Retinal pigment epithelial cell (primary cell): ENCODE results near the gene ASMTL.
"Not testable (repeated sequence)": the region's sequence is repeated elsewhere in the genome, so short reads cannot be mapped to it uniquely, and the experiment has no call there.

Source experiments
- DNase-seq: peaks from one replicate; pipeline ENCODE4 v3.0.0-alpha.2; 2010; ENCODE audit warnings: low read depth
- H3K4me3 ChIP-seq: 2 replicates; pipeline ENCODE4 v1.5.1; 2011; ENCODE audit warnings: mild to moderate bottlenecking, low read length, control low read depth, moderate library complexity
- CTCF ChIP-seq: conservative IDR thresholded peaks from 2 replicates; pipeline ENCODE4 v1.5.1; 2011; ENCODE audit warnings: low read depth, low read length, control low read depth, inconsistent platforms

Gene ASMTL

GRCh38 chrX:1486177-1486576 is 33.5 kb upstream of the ASMTL start:
- no peak for TF ChIP-seq CTCF
- DNase-seq = no peak
- no peak overlapping the region for H3K4me3 ChIP-seq

GRCh38 chrX:1485033-1485432 is 32.3 kb upstream of the ASMTL start:
- TF ChIP-seq CTCF = no peak

GRCh38 chrX:1484638-1485019 is 31.9 kb upstream of the ASMTL start:
- H3K4me3 ChIP-seq = no peak overlapping the region
- no peak for TF ChIP-seq CTCF
- DNase-seq = no peak

More at GRCh38 chrX:1485033-1485432, 32.3 kb upstream of the ASMTL start:
- H3K4me3 ChIP-seq = no peak overlapping the region
- no peak for DNase-seq

GRCh38 chrX:1483843-1484637 is 31.3 kb upstream of the ASMTL start:
- no peak for TF ChIP-seq CTCF
- DNase-seq = no peak
- H3K4me3 ChIP-seq = no peak overlapping the region

- DNase-seq, H3K4me3 ChIP-seq: not testable (repeated sequence)
Observed at GRCh38 chrX:1482530-1482928, 29.8 kb upstream of the ASMTL start.

- no peak for TF ChIP-seq CTCF
- peak; percentile 29 for DNase-seq
- peak overlapping the region; percentile 6 for H3K4me3 ChIP-seq
Observed at GRCh38 chrX:1481636-1482529, 29.2 kb upstream of the ASMTL start.

- no peak for TF ChIP-seq CTCF
- DNase-seq = no peak
- H3K4me3 ChIP-seq = no peak overlapping the region
Observed at GRCh38 chrX:1480082-1480785, 27.5 kb upstream of the ASMTL start.
